Heart left ventricle (tissue), 16 donors: ENCODE data around the gene AKAP13. TPM values are rescaled to one million over a fixed set of nuclear protein-coding genes. Genes with fewer than 3 reads are reported as not detected.

ENCODE experiments used
- ATAC-seq, 4 donors: fragments of 200-7000 bp; cut with Tn5 transposase; one replicate each; pipeline ENCODE4 v1.9.1; 2020 to 2022; ENCODE audit warnings: moderate library complexity in 4 of 4, mild to moderate bottlenecking in 3 of 4, moderate number of reproducible peaks in 1 of 4
- DNase-seq, 5 donors: peaks; one replicate each; pipeline ENCODE4 v3.0.0-alpha.2; 2020
- H3K27ac ChIP-seq, 12 donors: fragments of 200-600 bp; sonication (generic) in 4 of 12; one replicate each; pipeline versions ENCODE4 v1.5.0 to v1.8.0; 2016 to 2022; ENCODE audit warnings: mild to moderate bottlenecking in 2 of 12
- H3K27me3 ChIP-seq, 9 donors: fragments of 200-600 bp; sonication (generic) in 2 of 9; one replicate each; pipeline versions ENCODE4 v1.5.1 to v1.8.0; 2016 to 2022; ENCODE audit warnings: mild to moderate bottlenecking in 3 of 9
- H3K36me3 ChIP-seq, 9 donors: fragments of 200-600 bp; sonication (generic) in 2 of 9; one replicate each; pipeline versions ENCODE4 v1.5.0 to v1.8.0; 2018 to 2022; ENCODE audit warnings: mild to moderate bottlenecking in 2 of 9
- H3K4me1 ChIP-seq, 12 donors: fragments of 200-600 bp; sonication (generic) in 4 of 12; one replicate each; pipeline versions ENCODE4 v1.5.0 to v1.8.0; 2016 to 2022; ENCODE audit warnings: mild to moderate bottlenecking in 3 of 12
- H3K4me3 ChIP-seq, 12 donors: fragments of 200-600 bp; sonication (generic) in 4 of 12; one replicate each; pipeline versions ENCODE4 v1.5.0 to v1.8.0; 2017 to 2022; ENCODE audit warnings: mild to moderate bottlenecking in 9 of 12, moderate library complexity in 4 of 12
- H3K9me3 ChIP-seq, 12 donors: fragments of 200-600 bp; sonication (generic) in 4 of 12; one replicate each; pipeline versions ENCODE4 v1.5.0 to v1.8.0; 2016 to 2022; ENCODE audit warnings: mild to moderate bottlenecking in 1 of 12
- POLR2A ChIP-seq, 2 donors: fragments of 450-650 bp; IDR thresholded peaks; one replicate each; pipeline ENCODE4 v1.6.1; 2017; ENCODE audit warnings: antibody characterized with exemption in 2 of 2, mild to moderate bottlenecking in 2 of 2, moderate library complexity in 2 of 2
- WGBS, 4 donors: extraction: QIAGEN DNeasy Blood & Tissue Kit in 2 of 4; methylation state at CpG; one replicate each; pipeline versions ENCODE4 v1.1.5 to v1.1.7; 2013 to 2018; 5-methylcytosine and 5-hydroxymethylcytosine counted together
- intact Hi-C, 10 donors: fragments of 100-400 bp; cut with DNase I; formaldehyde crosslinking; loops; one replicate each; pipeline versions ENCODE4 v1.11.1 to v1.14.2; 2022
- polyA plus RNA-seq, 2 donors: library from polyadenylated mRNA; stranded (reverse); fragments of 200-250 nt; gene quantifications; one replicate each; pipeline ENCODE4 v1.2.3, GENCODE V29; 2013
- total RNA-seq, 9 donors: library from RNA; depleted of rRNA in 2 of 9; stranded (reverse); fragments of >200 nt in 2 of 9; fragmentation: NEBNext Ultra II Directional in 3 of 9; extraction: Animal tissue kit (Norgen Biotek cat#: 25700) in 3 of 9; gene quantifications; one replicate each; pipeline versions ENCODE4 v1.1.0 to v1.2.4, GENCODE V29; 2016 to 2023
- TF ChIP-seq, protein P1 (sequence below), 12 donors: fragments of 200-600 bp; sonication (generic) in 4 of 12; IDR thresholded peaks; one replicate each; pipeline versions ENCODE4 v1.5.0 to v1.8.0; 2018 to 2022; ENCODE audit warnings: antibody characterized with exemption in 12 of 12, mild to moderate bottlenecking in 5 of 12
- donor health status: ischemic (EF 13 %, LVEDD 7.1; RV severe dilation, severe dysfunction).
- donor health status: healthy with polysubstance abuse.
- donor health status: DM: no; HTN: yes; CAD: no.
- donor health status: DM: no; HTN: no; CAD: no.
- donor health status: ischemic (EF 25% LVEDD 6.9; RV normal size, moderate dysfunction).
- donor health status: ischemic (EF 25% LVEDD 5.7; RV mildly dilated, moderate dysfunction).
- donor health status: healthy.
- donor health status: DM: yes; HTN: yes; CAD: no.
- donor health status: ischemic (EF 35%, LVEDD 5.7; RV mildly dilated, moderate dysfunction).
- donor health status: nonischemic (EF 11% LVEDD 7.7; RV severe dilation, severe dysfunction).
- donor health status: DM: yes; HTN: yes; CAD: no.
- donor health status: PGD.
- donor health status: ischemic (EF 29% LVEDD 5.4; RV normal size, mild dysfunction).
- donor health status: nonischemic (EF 23%, LVEDD 6.1; RV moderate dilation, normal function).

AKAP13 gene
- total and polyA plus RNA-seq, 11 donors, result 124 to 598 (median 340) TPM

DNA sequence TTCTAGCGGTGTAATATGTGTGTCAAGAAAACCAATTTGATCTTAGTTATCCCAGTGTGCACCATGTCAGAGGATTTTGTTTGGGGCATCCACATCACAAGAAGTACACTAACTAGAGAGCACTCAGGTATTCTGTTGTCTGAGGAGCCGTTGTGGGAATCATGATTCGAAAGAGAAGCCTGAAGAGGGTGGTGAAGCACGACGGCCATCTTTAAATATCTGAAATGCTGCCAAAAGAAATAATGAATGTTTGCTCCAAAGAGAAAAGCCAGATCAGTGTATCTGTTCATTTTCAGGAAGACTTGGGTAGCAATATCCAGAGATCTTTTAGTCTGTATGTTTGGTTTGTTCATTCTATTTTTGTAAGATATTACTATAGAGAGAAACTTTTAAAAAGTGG lies 233.7 kb downstream of the AKAP13 start:
- ATAC-seq, result no peak
- Histone ChIP-seq H3K4me1 (peaks cover 15 to 83% (median 64%) of the 10 kb centered on the region in 12 donors), H3K27me3 (no peaks in the 10 kb centered on the region), H3K27ac (peak overlapping the region in 4 of 12 donors; percentile 20 to 91 (median 60)), H3K4me3 (no peak overlapping the region), H3K36me3 (peaks cover 0 to 35% (median 15%) of the 10 kb centered on the region in 9 donors), H3K9me3 (no peaks in the 10 kb centered on the region)
- 21 to 43% (median 35%) methylated on average over 5 of the region's 5 CpGs for WGBS, 4 donors
- DNase-seq, result no peak
- intact Hi-C loops, result loop anchor here in 4 of 10 donors (10.0 kb wide), 1 partner anchor 221 kb away; no protein-coding TSS in a partner anchor
- TF ChIP-seq, protein P1, sequence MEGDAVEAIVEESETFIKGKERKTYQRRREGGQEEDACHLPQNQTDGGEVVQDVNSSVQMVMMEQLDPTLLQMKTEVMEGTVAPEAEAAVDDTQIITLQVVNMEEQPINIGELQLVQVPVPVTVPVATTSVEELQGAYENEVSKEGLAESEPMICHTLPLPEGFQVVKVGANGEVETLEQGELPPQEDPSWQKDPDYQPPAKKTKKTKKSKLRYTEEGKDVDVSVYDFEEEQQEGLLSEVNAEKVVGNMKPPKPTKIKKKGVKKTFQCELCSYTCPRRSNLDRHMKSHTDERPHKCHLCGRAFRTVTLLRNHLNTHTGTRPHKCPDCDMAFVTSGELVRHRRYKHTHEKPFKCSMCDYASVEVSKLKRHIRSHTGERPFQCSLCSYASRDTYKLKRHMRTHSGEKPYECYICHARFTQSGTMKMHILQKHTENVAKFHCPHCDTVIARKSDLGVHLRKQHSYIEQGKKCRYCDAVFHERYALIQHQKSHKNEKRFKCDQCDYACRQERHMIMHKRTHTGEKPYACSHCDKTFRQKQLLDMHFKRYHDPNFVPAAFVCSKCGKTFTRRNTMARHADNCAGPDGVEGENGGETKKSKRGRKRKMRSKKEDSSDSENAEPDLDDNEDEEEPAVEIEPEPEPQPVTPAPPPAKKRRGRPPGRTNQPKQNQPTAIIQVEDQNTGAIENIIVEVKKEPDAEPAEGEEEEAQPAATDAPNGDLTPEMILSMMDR (IDR thresholded peaks at IDR 0.05), result no peak

DNA sequence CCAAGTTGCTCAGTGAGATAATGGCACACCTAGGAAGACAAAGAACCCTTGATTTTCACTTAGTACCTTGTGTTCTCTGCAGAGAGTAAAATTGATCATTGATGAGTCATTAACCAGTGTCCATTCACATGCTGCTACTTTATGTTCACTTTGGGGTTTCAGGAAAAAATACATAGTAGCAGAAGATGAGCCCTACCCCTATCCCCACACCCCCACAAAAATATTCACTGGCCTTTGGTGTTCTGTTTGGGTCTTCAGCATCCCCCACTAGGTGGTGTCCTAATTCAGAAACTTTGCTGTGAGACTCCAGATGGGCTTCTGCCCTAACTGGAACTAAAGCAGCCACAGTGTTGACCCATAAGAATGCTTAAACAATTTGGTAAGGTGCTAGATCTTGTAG lies 235.5 kb downstream of the AKAP13 start:
- H3K27me3 ChIP-seq, result no peaks in the 10 kb centered on the region
- H3K27ac ChIP-seq, result peak overlapping the region in 11 of 12 donors; percentile 21 to 91 (median 86)
- intact Hi-C loops, result loop anchor here in 6 of 10 donors (2.0 to 10.0 kb wide), 4 partner anchors 91 to 219 kb away; no protein-coding TSS in a partner anchor
- no peak overlapping the region for H3K4me3 ChIP-seq
- TF ChIP-seq, protein P1 (IDR thresholded peaks at IDR 0.05), result peak; percentile 34 to 70 (median 53)
- TF ChIP-seq POLR2A (IDR thresholded peaks at IDR 0.05), result no peak
- DNase-seq (peak in 1 of 5 donors; percentile 53), ATAC-seq (peak in 3 of 4 donors; percentile 16 to 34 (median 21))
- peaks cover 0 to 16% (median 9%) of the 10 kb centered on the region in 9 donors for H3K36me3 ChIP-seq
- H3K4me1 ChIP-seq, result peaks cover 15 to 83% (median 73%) of the 10 kb centered on the region in 12 donors
- no peaks in the 10 kb centered on the region for H3K9me3 ChIP-seq

DNA sequence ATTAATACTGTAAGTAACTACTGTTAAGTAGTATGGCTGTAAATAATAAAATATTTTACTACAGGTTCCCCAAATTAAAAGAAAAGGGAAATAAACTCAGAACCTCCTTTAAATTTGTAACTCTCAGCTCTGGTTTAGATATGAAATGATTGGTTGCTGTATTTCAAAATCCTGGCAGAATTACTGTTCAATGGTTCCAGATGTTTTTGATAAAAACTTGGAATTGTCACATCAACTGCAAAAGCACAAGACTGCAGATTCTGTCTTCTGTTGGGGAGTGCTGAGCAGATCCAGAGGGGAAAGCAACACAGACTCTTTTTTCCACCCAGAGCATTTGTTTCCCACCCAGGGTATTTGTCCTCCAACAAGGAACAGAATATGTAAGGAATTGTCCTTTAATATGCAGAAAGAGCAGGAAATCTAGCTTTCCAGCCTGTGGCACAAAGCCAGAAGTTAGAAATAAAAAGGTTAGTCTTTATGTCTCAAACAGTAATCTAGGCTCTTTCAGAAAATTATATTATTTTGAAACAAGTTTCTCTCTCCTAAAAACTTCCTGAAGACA lies 236.2 kb downstream of the AKAP13 start:
- intact Hi-C loops, result loop anchor here in 6 of 10 donors (2.0 to 10.0 kb wide), 4 partner anchors 90 to 218 kb away; no protein-coding TSS in a partner anchor
- H3K4me1 ChIP-seq, result peaks cover 15 to 85% (median 76%) of the 10 kb centered on the region in 12 donors
- H3K27ac ChIP-seq, result peak overlapping the region; percentile 54 to 91 (median 82)
- H3K4me3 ChIP-seq, result peak overlapping the region in 2 of 12 donors; percentile 5 to 67
- H3K27me3 ChIP-seq, result no peaks in the 10 kb centered on the region
- ATAC-seq (peak in 1 of 4 donors; percentile 1), DNase-seq (no peak)
- H3K9me3 ChIP-seq, result no peaks in the 10 kb centered on the region
- peaks cover 0 to 10% (median 3%) of the 10 kb centered on the region in 9 donors for H3K36me3 ChIP-seq
- TF ChIP-seq, protein P1 (IDR thresholded peaks at IDR 0.05), result no peak
- no peak for TF ChIP-seq POLR2A (IDR thresholded peaks at IDR 0.05)

DNA sequence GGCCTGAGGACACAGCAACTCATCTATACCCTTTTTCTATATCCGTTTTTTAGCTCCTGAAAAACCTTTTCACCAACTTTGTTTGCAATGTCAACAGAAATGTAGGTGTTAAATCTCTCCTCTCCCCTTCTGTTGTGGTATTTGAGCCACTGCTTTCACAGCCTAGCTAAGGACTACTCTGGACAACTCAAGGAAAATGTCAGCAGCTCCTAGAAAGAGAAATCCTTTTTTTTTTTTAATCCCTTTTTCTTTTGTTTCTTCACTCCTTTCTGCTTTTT lies 237.8 kb downstream of the AKAP13 start:
- peaks cover 17 to 99% (median 89%) of the 10 kb centered on the region in 12 donors for H3K4me1 ChIP-seq
- H3K27ac ChIP-seq, result peak overlapping the region; percentile 54 to 91 (median 82)
- DNase-seq (no peak), ATAC-seq (no peak)
- peak overlapping the region in 5 of 12 donors; percentile 53 to 69 (median 62) for H3K4me3 ChIP-seq
- intact Hi-C loops, result loop anchor here in 6 of 10 donors (5.0 to 10.0 kb wide), 3 partner anchors 89 to 217 kb away; no protein-coding TSS in a partner anchor
- H3K27me3 ChIP-seq, result no peaks in the 10 kb centered on the region
- 31 to 44% (median 39%) methylated on average over 1 of the region's 1 CpG for WGBS, 4 donors
- TF ChIP-seq, protein P1 (IDR thresholded peaks at IDR 0.05), result no peak
- TF ChIP-seq POLR2A (IDR thresholded peaks at IDR 0.05), result no peak
- H3K36me3 ChIP-seq, result no peaks in the 10 kb centered on the region
- no peaks in the 10 kb centered on the region for H3K9me3 ChIP-seq
